ENCODE results near the gene AGR3.
"Not testable (repeated sequence)": the region's sequence is repeated elsewhere in the genome, so short reads cannot be mapped to it uniquely, and the experiment has no call there.

Gene AGR3

GRCh38 chr7:16874066-16874465, 7.7 kb downstream of the AGR3 start:
- TF ChIP-seq, protein P1, sequence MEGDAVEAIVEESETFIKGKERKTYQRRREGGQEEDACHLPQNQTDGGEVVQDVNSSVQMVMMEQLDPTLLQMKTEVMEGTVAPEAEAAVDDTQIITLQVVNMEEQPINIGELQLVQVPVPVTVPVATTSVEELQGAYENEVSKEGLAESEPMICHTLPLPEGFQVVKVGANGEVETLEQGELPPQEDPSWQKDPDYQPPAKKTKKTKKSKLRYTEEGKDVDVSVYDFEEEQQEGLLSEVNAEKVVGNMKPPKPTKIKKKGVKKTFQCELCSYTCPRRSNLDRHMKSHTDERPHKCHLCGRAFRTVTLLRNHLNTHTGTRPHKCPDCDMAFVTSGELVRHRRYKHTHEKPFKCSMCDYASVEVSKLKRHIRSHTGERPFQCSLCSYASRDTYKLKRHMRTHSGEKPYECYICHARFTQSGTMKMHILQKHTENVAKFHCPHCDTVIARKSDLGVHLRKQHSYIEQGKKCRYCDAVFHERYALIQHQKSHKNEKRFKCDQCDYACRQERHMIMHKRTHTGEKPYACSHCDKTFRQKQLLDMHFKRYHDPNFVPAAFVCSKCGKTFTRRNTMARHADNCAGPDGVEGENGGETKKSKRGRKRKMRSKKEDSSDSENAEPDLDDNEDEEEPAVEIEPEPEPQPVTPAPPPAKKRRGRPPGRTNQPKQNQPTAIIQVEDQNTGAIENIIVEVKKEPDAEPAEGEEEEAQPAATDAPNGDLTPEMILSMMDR (IDR thresholded peaks at IDR 0.05; ENCODE audit: low read depth, low read length) = no peak
- no peak for TF ChIP-seq POLR2A (IDR thresholded peaks at IDR 0.05; ENCODE audit: extremely low read depth, insufficient read length)
- TF ChIP-seq, protein P2, sequence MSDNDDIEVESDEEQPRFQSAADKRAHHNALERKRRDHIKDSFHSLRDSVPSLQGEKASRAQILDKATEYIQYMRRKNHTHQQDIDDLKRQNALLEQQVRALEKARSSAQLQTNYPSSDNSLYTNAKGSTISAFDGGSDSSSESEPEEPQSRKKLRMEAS (IDR thresholded peaks at IDR 0.05; ENCODE audit: low read depth, low read length) = no peak
- TF ChIP-seq MYC (IDR thresholded peaks at IDR 0.05; ENCODE audit: low read depth, low read length) = no peak
- H3K4me3 ChIP-seq (ENCODE audit: low read depth, low read length) = no peak overlapping the region
- no peak for DNase-seq (ENCODE audit: low read depth)

GRCh38 chr7:16867328-16867727, 14.5 kb downstream of the AGR3 start:
- TF ChIP-seq, protein P2 (IDR thresholded peaks at IDR 0.05; ENCODE audit: low read depth, low read length) = no peak
- TF ChIP-seq, protein P1 (IDR thresholded peaks at IDR 0.05; ENCODE audit: low read depth, low read length) = no peak
- TF ChIP-seq MYC (IDR thresholded peaks at IDR 0.05; ENCODE audit: low read depth, low read length) (no peak), POLR2A (IDR thresholded peaks at IDR 0.05; ENCODE audit: extremely low read depth, insufficient read length) (no peak)
- H3K4me3 ChIP-seq (ENCODE audit: low read depth, low read length) = no peak overlapping the region
- no peak for DNase-seq (ENCODE audit: low read depth)

DNA sequence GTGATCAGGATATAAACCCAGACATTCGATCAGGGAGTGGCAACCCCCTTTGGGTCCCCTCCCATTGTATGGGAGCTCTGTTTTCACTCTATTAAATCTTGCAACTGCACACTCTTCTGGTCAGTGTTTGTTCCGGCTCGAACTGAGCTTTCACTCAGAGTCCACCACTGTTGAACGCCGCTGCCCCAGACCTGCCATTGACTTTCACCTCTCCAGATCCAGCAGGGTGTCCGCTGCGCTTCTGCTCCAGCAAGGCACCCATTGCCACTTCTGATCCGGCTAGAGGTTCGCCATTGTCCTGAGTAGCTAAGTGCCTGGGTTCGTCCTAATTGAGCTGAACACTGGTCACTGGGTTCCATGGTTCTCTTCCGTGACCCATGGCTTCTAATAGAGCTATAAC, 28.6 kb downstream of the AGR3 start:
- H3K4me3 ChIP-seq (ENCODE audit: low read depth, low read length); DNase-seq (ENCODE audit: low read depth): not testable (repeated sequence)

- DNase-seq (ENCODE audit: low read depth) = peak; percentile 67
Measured at GRCh38 chr7:16851829-16852228, 30.0 kb downstream of the AGR3 start.

GRCh38 chr7:16850614-16851466, 30.9 kb downstream of the AGR3 start:
- H3K4me3 ChIP-seq (ENCODE audit: low read depth, low read length) = no peak overlapping the region
- TF ChIP-seq POLR2A (IDR thresholded peaks at IDR 0.05; ENCODE audit: extremely low read depth, insufficient read length) = no peak
- TF ChIP-seq, protein P2 (IDR thresholded peaks at IDR 0.05; ENCODE audit: low read depth, low read length) = no peak
- no peak for TF ChIP-seq MYC (IDR thresholded peaks at IDR 0.05; ENCODE audit: low read depth, low read length)
- TF ChIP-seq, protein P1 (IDR thresholded peaks at IDR 0.05; ENCODE audit: low read depth, low read length) = no peak
- no peak for DNase-seq (ENCODE audit: low read depth)

More at GRCh38 chr7:16851829-16852228, 30.0 kb downstream of the AGR3 start:
- TF ChIP-seq, protein P1 (IDR thresholded peaks at IDR 0.05; ENCODE audit: low read depth, low read length) = no peak
- TF ChIP-seq, protein P2 (IDR thresholded peaks at IDR 0.05; ENCODE audit: low read depth, low read length) = no peak
- no peak for TF ChIP-seq POLR2A (IDR thresholded peaks at IDR 0.05; ENCODE audit: extremely low read depth, insufficient read length)
- no peak for TF ChIP-seq MYC (IDR thresholded peaks at IDR 0.05; ENCODE audit: low read depth, low read length)
- H3K4me3 ChIP-seq (ENCODE audit: low read depth, low read length) = no peak overlapping the region

DNA sequence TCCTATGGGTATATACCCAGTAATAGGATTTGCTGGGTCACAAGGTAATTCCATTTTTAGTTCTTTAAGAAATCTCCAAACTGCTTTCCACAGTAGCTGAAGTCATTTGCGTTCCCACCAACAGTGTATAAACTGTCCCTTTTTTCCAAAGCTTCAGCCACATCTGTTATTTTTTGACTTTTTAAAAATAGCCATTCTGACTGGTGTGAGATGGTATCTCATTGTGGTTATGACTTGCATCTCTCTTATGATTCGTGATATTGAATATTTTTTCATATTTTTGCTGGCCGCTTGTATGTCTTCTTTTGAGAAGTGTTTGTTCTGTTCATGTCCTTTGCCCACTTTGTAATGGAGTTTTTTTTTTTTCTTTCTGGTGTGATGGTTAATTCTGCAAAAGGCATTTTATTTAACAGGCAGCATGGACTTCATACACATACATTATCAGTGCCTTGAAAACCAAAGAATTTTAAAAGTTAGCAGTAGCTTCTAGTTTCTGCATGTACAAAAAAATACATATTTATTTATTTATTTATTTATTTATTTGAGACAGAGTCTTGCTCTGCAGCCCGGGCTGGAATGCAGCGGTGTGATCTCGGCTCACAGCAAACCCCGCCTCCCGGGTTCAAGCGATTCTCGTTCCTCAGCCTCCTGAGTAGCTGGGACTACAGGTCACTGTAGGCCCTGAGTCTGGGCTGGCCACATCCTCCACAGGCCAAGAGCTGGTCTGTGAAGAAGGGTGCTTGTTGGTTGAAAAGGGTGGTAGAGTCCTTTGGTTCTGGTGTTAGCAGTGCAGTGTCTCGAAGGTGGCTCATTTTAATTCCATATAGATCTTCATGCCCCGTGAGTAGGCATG, 32.3 kb downstream of the AGR3 start:
- H3K4me3 ChIP-seq (ENCODE audit: low read depth, low read length) = no peak overlapping the region
- TF ChIP-seq POLR2A (IDR thresholded peaks at IDR 0.05; ENCODE audit: extremely low read depth, insufficient read length) (no peak), MYC (IDR thresholded peaks at IDR 0.05; ENCODE audit: low read depth, low read length) (no peak)
- TF ChIP-seq, protein P1 (IDR thresholded peaks at IDR 0.05; ENCODE audit: low read depth, low read length) = no peak
- TF ChIP-seq, protein P2 (IDR thresholded peaks at IDR 0.05; ENCODE audit: low read depth, low read length) = no peak
- DNase-seq (ENCODE audit: low read depth) = no peak
